ENCODE measurements around the gene GJD3.

The GJD3 gene

DNA sequence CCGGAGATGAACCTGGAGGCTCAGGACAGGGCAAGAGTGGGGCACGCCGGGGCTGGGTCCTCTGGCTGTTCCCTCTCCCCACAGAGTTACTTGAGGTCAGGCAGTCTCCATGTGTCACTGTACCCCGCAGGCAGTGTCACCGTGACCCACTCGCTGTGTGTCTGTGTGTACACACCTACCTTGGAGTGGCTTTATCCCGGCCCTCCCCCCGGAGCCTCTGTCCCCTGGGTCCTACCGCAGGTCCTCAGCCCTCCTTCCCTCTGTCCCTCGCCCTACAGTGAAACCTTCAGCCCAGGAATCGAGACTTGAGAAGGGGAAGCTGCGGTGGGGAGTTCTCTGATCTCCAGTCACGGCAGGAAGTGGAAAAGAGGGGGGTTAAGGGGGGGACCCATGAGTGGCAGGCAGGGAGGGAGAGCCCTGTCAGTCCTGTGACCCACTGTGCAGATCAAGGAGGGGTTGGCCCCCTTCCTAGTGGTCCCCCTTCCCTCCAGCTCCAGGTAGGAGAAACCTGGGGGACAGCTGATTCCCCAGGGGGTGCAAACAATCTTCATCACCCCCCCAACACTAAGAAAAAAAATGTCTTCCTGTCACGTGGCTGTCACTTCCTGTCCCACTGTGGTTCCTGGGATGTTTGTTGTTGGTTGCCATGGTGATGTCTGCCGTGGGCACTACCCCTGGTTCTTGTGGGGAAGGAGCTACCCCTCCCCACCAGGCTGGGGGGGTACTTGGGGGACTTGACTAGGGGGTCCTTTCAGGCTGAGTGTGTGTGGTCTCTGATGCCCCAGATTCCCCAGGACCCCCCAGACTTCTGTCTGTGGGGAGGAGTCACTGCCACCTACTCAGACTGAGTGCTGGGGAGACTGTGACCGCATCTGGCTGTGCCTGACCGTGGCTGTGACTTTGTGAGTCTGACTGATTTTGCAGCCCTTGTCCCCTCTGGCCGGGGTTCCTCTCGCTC is 41.9 kb downstream of the GJD3 start:
- DNase-seq (ENCODE audit: low read depth in 2 of 2): peak; percentile 62 to 69

DNA sequence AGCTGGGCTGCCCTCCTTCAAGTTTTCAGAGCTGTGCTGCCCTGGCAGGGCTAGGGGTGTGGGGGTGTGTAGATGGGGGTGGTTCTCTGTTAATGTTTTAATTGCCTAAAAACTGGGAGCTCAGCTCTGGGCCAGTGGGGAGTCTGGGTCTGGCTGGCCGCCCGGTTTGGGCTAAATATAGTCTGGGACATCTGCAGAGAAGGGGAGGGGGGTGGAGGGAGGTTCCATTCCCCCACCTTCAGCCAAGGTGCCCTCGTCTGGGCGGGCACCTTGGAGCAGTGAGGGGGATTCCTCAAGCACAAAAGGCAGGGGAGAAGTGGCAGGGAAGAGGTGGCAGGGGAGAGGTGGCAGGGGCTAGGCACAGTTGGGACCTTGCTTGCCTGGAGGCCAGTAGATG is 42.6 kb downstream of the GJD3 start:
- DNase-seq (ENCODE audit: low read depth in 2 of 2): no peak

DNA sequence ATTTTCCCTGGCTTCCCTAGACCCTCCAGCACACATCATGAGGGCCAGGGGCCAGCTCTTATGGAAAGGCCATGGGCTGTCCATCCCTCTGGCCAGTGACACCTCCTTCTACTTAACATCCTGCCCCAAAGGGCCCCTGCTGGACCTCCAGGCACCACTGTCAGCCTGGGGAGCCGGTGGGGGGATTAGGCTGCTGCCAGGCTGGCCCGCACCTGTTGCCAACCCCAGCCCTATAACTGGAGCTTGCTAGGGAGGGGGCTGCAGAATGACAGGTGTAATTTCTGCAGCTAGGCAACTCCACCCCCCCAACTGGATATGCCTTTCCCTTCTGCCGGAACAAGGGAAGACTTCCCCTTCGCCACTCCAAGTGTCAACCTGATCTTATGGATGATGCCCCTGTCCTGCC is 43.0 kb downstream of the GJD3 start:
- DNase-seq (ENCODE audit: low read depth in 2 of 2): no peak

DNA sequence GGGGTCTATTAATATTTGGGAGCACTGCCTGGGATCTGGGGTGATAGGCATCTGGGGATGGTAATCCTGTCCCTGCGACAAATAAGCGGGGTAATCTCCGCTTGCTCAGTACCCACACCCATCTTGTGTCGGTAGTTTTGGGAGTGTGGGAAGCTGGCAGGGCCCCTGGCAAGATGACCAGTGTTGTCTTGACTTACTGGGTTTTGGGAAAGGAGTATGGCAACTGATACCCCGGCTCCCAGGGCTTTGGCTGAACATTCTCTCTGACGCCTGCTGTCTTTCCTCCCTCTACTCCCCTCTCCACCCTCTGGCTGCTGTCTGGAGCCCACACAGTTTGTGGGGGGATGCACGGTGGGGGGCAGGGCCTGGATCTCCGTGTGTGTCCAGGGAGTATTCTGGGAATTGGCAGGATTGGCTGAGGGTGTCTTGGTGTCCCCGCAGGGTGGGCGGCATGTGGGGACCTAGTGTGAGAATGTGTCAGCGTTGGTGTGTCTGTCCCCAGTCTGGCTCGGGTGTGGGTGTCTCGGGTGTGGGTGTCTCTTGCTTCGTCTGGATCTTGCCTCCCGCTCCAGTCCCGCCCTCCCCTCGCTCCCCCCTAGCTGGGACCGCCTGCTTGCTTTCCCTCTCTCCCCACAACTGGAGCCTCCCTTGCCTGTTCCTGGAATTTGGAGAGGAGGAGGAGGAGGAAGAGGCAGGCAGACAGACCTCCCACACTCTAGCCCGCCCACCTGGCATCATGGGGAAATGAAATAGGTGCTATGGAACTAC is 43.6 kb downstream of the GJD3 start:
- DNase-seq (ENCODE audit: low read depth in 2 of 2): no peak

- DNase-seq (ENCODE audit: low read depth in 2 of 2): peak in 1 of 2 experiments; percentile 60
Observed at GRCh38 chr17:40319651-40320540, 44.6 kb downstream of the GJD3 start.

- DNase-seq (ENCODE audit: low read depth in 2 of 2): no peak
Observed at GRCh38 chr17:40318830-40319391, 45.6 kb downstream of the GJD3 start.

- DNase-seq (ENCODE audit: low read depth in 2 of 2): peak; percentile 79 to 90
Observed at GRCh38 chr17:40317880-40318829, 46.4 kb downstream of the GJD3 start.

DNA sequence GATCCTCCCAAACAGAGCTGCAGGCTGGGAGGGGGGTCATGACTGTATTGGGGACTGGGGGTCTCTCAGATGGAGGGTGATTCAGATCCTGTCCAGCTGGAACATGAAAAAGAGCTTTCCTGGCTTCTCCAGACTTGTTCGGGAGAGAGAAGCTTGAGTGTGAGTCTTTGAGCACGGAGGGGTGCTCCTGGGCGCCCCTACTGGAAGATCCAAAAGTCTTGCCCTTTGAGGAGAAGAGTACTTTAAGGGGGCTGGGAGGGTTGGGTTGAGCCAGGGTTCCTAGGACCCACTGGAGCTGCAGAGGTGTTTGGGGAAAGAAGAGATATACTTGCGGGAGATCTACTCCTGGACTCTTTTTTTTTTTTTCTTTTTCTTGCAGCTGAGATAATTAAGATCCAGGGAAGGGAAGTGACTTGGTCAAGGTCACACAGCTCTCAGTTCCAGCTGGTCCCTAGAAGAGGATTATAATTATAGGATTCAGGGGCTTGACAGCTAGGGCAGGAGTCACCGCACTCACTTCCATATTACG is 47.1 kb downstream of the GJD3 start:
- DNase-seq (ENCODE audit: low read depth in 2 of 2): no peak

- no peak for DNase-seq (ENCODE audit: low read depth in 2 of 2)
Observed at GRCh38 chr17:40316571-40317344, 47.8 kb downstream of the GJD3 start.

GRCh38 chr17:40315678-40316570 is 48.6 kb downstream of the GJD3 start:
- DNase-seq (ENCODE audit: low read depth in 2 of 2): no peak

DNA sequence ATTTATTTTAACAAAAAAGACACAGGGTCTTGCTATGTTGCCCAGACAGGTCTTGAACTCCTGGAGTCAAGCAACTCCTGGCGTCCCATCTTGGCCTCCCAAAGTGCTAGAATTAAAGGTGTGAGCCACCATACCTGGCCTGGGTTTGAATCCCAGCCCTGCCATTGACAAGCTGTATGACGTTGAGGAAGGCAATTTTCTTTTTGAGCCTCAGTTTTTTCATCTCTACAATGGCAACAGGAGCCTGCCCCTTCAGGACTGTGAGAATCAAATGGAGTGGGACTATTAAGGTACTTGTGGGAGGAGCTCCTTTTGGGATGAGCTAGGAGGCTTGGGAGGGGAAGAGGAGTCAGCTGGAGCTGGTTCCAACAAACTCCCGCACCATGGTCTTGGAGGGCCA is 49.3 kb downstream of the GJD3 start:
- DNase-seq (ENCODE audit: low read depth in 2 of 2): no peak

DNA sequence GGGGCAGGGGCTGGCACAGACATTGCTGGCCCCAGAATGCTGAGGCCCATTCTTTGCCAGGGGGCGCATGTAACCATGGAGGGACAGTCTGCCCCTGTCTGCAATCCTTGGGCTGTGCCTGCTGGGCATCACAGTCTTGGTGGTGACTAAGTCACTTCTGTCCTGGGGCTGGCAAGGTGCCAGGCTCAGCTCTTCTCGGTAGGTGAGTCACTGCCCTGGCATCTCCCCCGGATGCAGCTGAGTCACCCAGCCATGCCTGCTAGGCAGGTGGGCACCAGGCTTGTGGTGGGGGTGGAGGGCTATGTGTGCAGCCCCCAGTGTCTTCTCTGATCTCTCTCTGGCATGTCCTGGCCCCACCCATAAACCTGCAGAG is 50.0 kb downstream of the GJD3 start:
- DNase-seq (ENCODE audit: low read depth in 2 of 2): peak; percentile 69 to 76

DNA sequence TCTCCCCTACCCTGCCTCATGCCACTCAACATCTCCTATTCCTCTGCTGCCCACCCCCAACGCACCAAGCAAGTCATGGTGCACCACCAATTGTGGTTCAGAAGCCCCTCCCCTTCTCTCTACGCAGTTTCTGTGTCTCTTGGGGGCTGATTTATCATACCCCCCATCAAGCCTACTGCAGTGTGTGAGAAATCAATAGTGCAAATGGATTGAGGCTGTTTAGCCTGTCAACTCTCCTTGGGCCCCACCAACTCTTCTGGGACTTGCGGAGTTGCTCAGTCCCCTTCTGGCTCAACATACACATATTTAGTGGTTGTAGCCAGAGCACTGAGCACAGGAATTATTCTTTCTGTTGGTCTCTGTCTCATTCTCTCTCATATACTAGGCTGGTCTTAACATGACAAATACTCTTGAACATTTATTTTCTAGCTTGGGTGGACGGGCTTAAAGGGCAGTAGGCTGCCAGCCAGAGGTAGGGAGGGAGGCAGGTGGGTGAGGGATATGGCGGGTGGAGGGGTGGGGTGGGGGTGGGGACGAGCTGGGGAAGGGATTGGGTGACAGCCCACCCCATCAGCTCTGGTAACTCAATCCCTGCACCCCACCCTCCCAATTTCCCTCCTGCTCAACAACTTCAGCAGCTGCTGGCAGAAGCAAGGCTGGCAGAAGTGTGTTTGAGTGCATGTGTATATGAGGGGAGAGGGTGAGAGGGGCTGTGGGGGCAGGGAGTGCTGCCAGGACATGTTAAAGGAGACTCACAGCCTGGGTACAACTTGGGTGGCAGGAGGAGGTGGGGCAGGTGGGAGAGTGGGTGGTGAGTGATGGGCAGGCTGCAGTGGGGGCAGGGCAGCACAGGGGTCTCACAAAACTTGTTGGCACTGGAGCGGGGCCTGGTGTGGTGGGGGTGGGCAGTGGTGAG is 50.6 kb downstream of the GJD3 start:
- DNase-seq (ENCODE audit: low read depth in 2 of 2): no peak

Measured in stimulated activated CD4-positive, alpha-beta T cell treated with anti-CD3 and anti-CD28 coated beads, Interleukin-12 subunit alpha, Interleukin-12 subunit beta, amount 100 ng/mL, for 24 hours (primary cell).